Ishikawa (cell line): ENCODE results near the gene BMPR1B.
A peak's percentile ranks its signal among the peaks of the same experiment; 100 is the strongest.

ENCODE experiments used
- EGR1 ChIP-seq: IDR thresholded peaks from 2 replicates; pipeline ENCODE4 v1.6.1; 2012
- NFIC ChIP-seq: IDR thresholded peaks from 2 replicates; pipeline ENCODE4 v1.6.1; 2012
- TCF12 ChIP-seq: IDR thresholded peaks from 2 replicates; pipeline ENCODE4 v1.6.1; 2012; ENCODE audit warnings: low read depth
- TF ChIP-seq, protein P1 (sequence below): IDR thresholded peaks from 2 replicates; pipeline ENCODE4 v1.6.1; 2012; ENCODE audit warnings: low read depth, mild to moderate bottlenecking

DNA sequence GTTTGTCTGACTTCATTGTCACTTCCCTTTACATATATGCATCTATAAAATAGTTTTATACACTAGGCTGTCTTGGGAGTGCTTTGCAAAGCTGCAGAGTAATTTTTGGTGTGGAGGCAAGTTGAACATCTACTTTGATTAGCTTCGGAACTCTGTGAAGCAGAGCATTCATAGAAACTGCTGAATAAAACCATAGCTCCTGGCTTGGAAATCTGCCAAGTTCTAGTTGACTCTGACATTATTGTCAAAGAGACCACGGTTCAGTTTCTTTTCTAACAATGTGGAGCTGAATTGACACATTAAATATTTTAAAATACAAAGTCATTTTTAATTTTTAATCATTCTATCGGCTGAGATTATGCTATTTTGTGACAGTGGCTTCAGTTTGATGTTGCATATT is 335.0 kb downstream of the BMPR1B start:
- TF ChIP-seq, protein P1, sequence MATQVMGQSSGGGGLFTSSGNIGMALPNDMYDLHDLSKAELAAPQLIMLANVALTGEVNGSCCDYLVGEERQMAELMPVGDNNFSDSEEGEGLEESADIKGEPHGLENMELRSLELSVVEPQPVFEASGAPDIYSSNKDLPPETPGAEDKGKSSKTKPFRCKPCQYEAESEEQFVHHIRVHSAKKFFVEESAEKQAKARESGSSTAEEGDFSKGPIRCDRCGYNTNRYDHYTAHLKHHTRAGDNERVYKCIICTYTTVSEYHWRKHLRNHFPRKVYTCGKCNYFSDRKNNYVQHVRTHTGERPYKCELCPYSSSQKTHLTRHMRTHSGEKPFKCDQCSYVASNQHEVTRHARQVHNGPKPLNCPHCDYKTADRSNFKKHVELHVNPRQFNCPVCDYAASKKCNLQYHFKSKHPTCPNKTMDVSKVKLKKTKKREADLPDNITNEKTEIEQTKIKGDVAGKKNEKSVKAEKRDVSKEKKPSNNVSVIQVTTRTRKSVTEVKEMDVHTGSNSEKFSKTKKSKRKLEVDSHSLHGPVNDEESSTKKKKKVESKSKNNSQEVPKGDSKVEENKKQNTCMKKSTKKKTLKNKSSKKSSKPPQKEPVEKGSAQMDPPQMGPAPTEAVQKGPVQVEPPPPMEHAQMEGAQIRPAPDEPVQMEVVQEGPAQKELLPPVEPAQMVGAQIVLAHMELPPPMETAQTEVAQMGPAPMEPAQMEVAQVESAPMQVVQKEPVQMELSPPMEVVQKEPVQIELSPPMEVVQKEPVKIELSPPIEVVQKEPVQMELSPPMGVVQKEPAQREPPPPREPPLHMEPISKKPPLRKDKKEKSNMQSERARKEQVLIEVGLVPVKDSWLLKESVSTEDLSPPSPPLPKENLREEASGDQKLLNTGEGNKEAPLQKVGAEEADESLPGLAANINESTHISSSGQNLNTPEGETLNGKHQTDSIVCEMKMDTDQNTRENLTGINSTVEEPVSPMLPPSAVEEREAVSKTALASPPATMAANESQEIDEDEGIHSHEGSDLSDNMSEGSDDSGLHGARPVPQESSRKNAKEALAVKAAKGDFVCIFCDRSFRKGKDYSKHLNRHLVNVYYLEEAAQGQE, result no peak
- TF ChIP-seq EGR1, result no peak
- no peak for TF ChIP-seq TCF12
- TF ChIP-seq NFIC, result peak; percentile 64; the same call in 1 of the 2 replicates
